ENCODE data around the gene CDC42BPA. TPM values are rescaled to one million over a fixed set of nuclear protein-coding genes. Genes with fewer than 3 reads are reported as not detected.

The CDC42BPA gene
- total RNA-seq, 1 donor from 2014 or later = 1.0 TPM

GRCh38 chr1:227174164-227174563 lies 144.1 kb downstream of the CDC42BPA start:
- intact Hi-C loops (cut with micrococcal nuclease) = no loop called here
- H3K36me3 Mint-ChIP-seq (ENCODE audit: low read depth) = no peaks in the 10 kb centered on the region

DNA sequence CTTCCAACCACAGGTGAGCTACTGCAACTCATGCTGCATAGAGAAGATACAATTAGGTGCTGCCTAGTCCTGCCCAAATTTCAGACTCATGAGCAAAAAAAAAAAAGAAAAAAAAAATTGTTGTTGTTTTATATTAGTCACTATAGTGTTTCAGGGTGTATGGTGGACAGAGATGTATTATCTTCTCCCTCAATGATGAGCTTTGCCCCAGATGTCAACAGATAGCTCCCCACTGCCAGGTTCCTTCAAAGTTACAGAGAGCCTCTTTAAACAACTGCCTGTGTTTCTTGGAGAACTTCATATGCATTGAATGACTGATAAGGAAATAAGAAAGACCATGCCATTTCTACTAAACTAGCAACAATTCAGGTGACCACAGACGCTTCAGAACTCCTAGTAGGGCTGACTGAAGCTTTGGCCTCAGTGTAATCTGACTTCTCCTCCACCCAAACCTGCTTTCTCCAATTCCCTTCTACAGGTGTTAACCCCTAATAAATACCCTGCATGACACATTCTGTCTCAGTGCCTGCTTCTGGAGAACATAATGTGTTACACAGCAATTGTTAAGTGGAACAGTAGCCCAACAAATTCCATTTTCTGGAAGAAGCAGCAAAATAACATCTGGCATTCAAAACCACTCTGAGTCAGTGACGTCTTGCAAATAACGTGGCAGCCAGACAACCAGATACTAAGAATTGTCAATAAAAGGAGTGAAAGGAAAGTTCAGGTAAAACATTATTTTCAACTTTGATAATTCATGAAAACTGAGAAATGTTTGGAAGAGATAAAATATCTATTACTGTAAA lies 147.7 kb downstream of the CDC42BPA start:
- intact Hi-C loops (cut with micrococcal nuclease) = no loop called here
- no peaks in the 10 kb centered on the region for H3K4me1 Mint-ChIP-seq (ENCODE audit: low read depth)
- no peak for DNase-seq (ENCODE audit: low spot score)
- H3K27me3 Mint-ChIP-seq (ENCODE audit: insufficient read depth) = no peaks in the 10 kb centered on the region
- no peaks in the 10 kb centered on the region for H3K9me3 Mint-ChIP-seq
- H3K27ac Mint-ChIP-seq = no peak overlapping the region
- H3K36me3 Mint-ChIP-seq (ENCODE audit: low read depth) = no peaks in the 10 kb centered on the region
- H3K4me3 Mint-ChIP-seq = no peak overlapping the region

More at GRCh38 chr1:227174164-227174563, 144.1 kb downstream of the CDC42BPA start:
- H3K27ac Mint-ChIP-seq = no peak overlapping the region
- DNase-seq (ENCODE audit: low spot score) = no peak
- H3K4me1 Mint-ChIP-seq (ENCODE audit: low read depth) = no peaks in the 10 kb centered on the region
- H3K27me3 Mint-ChIP-seq (ENCODE audit: insufficient read depth) = no peaks in the 10 kb centered on the region
- H3K4me3 Mint-ChIP-seq = no peak overlapping the region
- H3K9me3 Mint-ChIP-seq = no peaks in the 10 kb centered on the region

DNA sequence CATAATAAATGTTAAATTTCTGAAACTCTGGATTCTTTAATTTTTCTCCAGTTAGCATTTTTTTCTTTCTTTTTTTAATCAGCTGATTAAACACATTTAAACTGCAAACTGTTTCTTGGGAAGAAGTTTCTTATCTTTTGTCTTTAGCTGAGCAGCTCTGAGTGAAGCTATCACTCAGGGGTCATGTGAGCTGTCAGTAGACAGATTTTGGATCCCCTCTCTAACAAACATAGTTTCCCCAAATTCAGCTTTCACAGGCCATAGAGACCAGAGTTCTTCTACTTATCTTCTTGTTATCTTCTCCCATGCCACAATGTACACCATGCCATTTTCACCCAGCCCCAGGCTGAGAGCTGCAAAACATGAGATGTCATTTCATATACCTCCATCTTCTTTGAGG lies 148.9 kb downstream of the CDC42BPA start:
- H3K27me3 Mint-ChIP-seq (ENCODE audit: insufficient read depth) = peaks cover 2% of the 10 kb centered on the region
- DNase-seq (ENCODE audit: low spot score) = no peak
- intact Hi-C loops (cut with micrococcal nuclease) = no loop called here
- H3K4me1 Mint-ChIP-seq (ENCODE audit: low read depth) = no peaks in the 10 kb centered on the region
- H3K27ac Mint-ChIP-seq = no peak overlapping the region
- no peaks in the 10 kb centered on the region for H3K9me3 Mint-ChIP-seq
- no peak overlapping the region for H3K4me3 Mint-ChIP-seq
- H3K36me3 Mint-ChIP-seq (ENCODE audit: low read depth) = no peaks in the 10 kb centered on the region

- Mint-ChIP-seq H3K27me3 (ENCODE audit: insufficient read depth) (peaks cover 2% of the 10 kb centered on the region), H3K4me1 (ENCODE audit: low read depth) (no peaks in the 10 kb centered on the region), H3K9me3 (no peaks in the 10 kb centered on the region), H3K4me3 (no peak overlapping the region), H3K36me3 (ENCODE audit: low read depth) (no peaks in the 10 kb centered on the region), H3K27ac (no peak overlapping the region)
- no peak for DNase-seq (ENCODE audit: low spot score)
- intact Hi-C loops (cut with micrococcal nuclease) = no loop called here
Measured at GRCh38 chr1:227167276-227168101, 150.8 kb downstream of the CDC42BPA start.

DNA sequence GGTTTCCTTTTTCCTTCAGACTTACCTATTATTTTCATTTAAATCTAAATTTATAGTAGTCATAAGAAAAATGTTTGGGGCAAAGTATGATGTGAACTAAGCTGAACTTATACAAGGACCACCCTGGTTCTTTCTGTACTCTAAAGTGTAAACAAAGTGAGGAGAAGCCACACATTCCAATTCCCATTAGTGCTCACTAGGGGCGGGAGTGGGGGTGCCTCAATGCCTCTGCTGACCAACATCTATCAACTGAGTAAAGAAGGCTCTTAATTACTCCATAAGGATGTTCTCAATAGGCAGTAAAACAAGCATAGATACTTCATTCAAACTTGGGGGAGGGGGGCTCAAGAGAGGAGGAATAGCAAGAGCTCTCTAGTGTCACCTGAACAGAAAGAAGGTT lies 151.7 kb downstream of the CDC42BPA start:
- intact Hi-C loops (cut with micrococcal nuclease) = no loop called here
- Mint-ChIP-seq H3K27ac (no peak overlapping the region), H3K4me1 (ENCODE audit: low read depth) (no peaks in the 10 kb centered on the region), H3K27me3 (ENCODE audit: insufficient read depth) (peaks cover 2% of the 10 kb centered on the region), H3K9me3 (no peaks in the 10 kb centered on the region), H3K4me3 (no peak overlapping the region), H3K36me3 (ENCODE audit: low read depth) (no peaks in the 10 kb centered on the region)
- no peak for DNase-seq (ENCODE audit: low spot score)

- Mint-ChIP-seq H3K27ac (no peak overlapping the region), H3K9me3 (no peaks in the 10 kb centered on the region), H3K36me3 (ENCODE audit: low read depth) (no peaks in the 10 kb centered on the region), H3K27me3 (ENCODE audit: insufficient read depth) (peaks cover 3% of the 10 kb centered on the region), H3K4me1 (ENCODE audit: low read depth) (no peaks in the 10 kb centered on the region), H3K4me3 (no peak overlapping the region)
- intact Hi-C loops (cut with micrococcal nuclease) = no loop called here
- DNase-seq (ENCODE audit: low spot score) = no peak
Measured at GRCh38 chr1:227161470-227161869, 156.8 kb downstream of the CDC42BPA start.

GRCh38 chr1:227156520-227156919 lies 161.8 kb downstream of the CDC42BPA start:
- Mint-ChIP-seq H3K36me3 (ENCODE audit: low read depth) (no peaks in the 10 kb centered on the region), H3K27ac (no peak overlapping the region), H3K4me3 (no peak overlapping the region), H3K27me3 (ENCODE audit: insufficient read depth) (peaks cover 6% of the 10 kb centered on the region), H3K4me1 (ENCODE audit: low read depth) (no peaks in the 10 kb centered on the region), H3K9me3 (no peaks in the 10 kb centered on the region)
- intact Hi-C loops (cut with micrococcal nuclease) = no loop called here
- no peak for DNase-seq (ENCODE audit: low spot score)

- peaks cover 11% of the 10 kb centered on the region for H3K27me3 Mint-ChIP-seq (ENCODE audit: insufficient read depth)
- no peak overlapping the region for H3K27ac Mint-ChIP-seq
- H3K36me3 Mint-ChIP-seq (ENCODE audit: low read depth) = no peaks in the 10 kb centered on the region
- H3K9me3 Mint-ChIP-seq = no peaks in the 10 kb centered on the region
- intact Hi-C loops (cut with micrococcal nuclease) = no loop called here
- no peak for DNase-seq (ENCODE audit: low spot score)
- H3K4me1 Mint-ChIP-seq (ENCODE audit: low read depth) = no peaks in the 10 kb centered on the region
- H3K4me3 Mint-ChIP-seq = no peak overlapping the region
Measured at GRCh38 chr1:227155688-227156087, 162.6 kb downstream of the CDC42BPA start.

GRCh38 chr1:227155004-227155403 lies 163.3 kb downstream of the CDC42BPA start:
- intact Hi-C loops (cut with micrococcal nuclease) = no loop called here
- Mint-ChIP-seq H3K4me3 (no peak overlapping the region), H3K27me3 (ENCODE audit: insufficient read depth) (peaks cover 11% of the 10 kb centered on the region), H3K27ac (no peak overlapping the region), H3K36me3 (ENCODE audit: low read depth) (no peaks in the 10 kb centered on the region), H3K4me1 (ENCODE audit: low read depth) (no peaks in the 10 kb centered on the region), H3K9me3 (no peaks in the 10 kb centered on the region)
- no peak for DNase-seq (ENCODE audit: low spot score)

- no peak overlapping the region for H3K4me3 Mint-ChIP-seq
- H3K27ac Mint-ChIP-seq = no peak overlapping the region
- intact Hi-C loops (cut with micrococcal nuclease) = no loop called here
- peaks cover 10% of the 10 kb centered on the region for H3K27me3 Mint-ChIP-seq (ENCODE audit: insufficient read depth)
- no peaks in the 10 kb centered on the region for H3K9me3 Mint-ChIP-seq
- no peaks in the 10 kb centered on the region for H3K4me1 Mint-ChIP-seq (ENCODE audit: low read depth)
- DNase-seq (ENCODE audit: low spot score) = no peak
- no peaks in the 10 kb centered on the region for H3K36me3 Mint-ChIP-seq (ENCODE audit: low read depth)
Measured at GRCh38 chr1:227152525-227152924, 165.8 kb downstream of the CDC42BPA start.

GRCh38 chr1:227140376-227140775 lies 177.9 kb downstream of the CDC42BPA start:
- no peaks in the 10 kb centered on the region for H3K9me3 Mint-ChIP-seq
- DNase-seq (ENCODE audit: low spot score) = no peak
- no peaks in the 10 kb centered on the region for H3K27me3 Mint-ChIP-seq (ENCODE audit: insufficient read depth)
- intact Hi-C loops (cut with micrococcal nuclease) = no loop called here
- no peaks in the 10 kb centered on the region for H3K36me3 Mint-ChIP-seq (ENCODE audit: low read depth)
- H3K4me1 Mint-ChIP-seq (ENCODE audit: low read depth) = no peaks in the 10 kb centered on the region
- no peak overlapping the region for H3K4me3 Mint-ChIP-seq
- H3K27ac Mint-ChIP-seq = no peak overlapping the region

- Mint-ChIP-seq H3K36me3 (ENCODE audit: low read depth) (no peaks in the 10 kb centered on the region), H3K4me1 (ENCODE audit: low read depth) (no peaks in the 10 kb centered on the region), H3K9me3 (no peaks in the 10 kb centered on the region), H3K27ac (no peak overlapping the region), H3K27me3 (ENCODE audit: insufficient read depth) (no peaks in the 10 kb centered on the region), H3K4me3 (no peak overlapping the region)
- no peak for DNase-seq (ENCODE audit: low spot score)
- intact Hi-C loops (cut with micrococcal nuclease) = no loop called here
Measured at GRCh38 chr1:227136210-227136820, 182.0 kb downstream of the CDC42BPA start.

Measured in activated T-helper 1 cell treated with anti-CD3 and anti-CD28 coated beads, Interleukin-12 subunit alpha, Interleukin-12 subunit beta, Interleukin-2, Interleukin-4 antibody, amounts not matched to agents 30 ng/mL and 10 ng/mL and 1 ng/mL, durations not matched to agents 14 hours and 24 hours and 36 hours (primary cell).